GM12874 (cell line): ENCODE results near the gene LHFPL6.

Experiments used
- TF ChIP-seq, protein P1 (sequence below): IDR thresholded peaks from 2 replicates; pipeline ENCODE4 v1.5.1; 2011; ENCODE audit warnings: low read depth, mild to moderate bottlenecking, control low read depth, low read length, moderate library complexity; ENCODE audit not compliant: insufficient read depth

LHFPL6 gene

GRCh38 chr13:39536906-39537305 is 66.1 kb downstream of the LHFPL6 start:
- TF ChIP-seq, protein P1, sequence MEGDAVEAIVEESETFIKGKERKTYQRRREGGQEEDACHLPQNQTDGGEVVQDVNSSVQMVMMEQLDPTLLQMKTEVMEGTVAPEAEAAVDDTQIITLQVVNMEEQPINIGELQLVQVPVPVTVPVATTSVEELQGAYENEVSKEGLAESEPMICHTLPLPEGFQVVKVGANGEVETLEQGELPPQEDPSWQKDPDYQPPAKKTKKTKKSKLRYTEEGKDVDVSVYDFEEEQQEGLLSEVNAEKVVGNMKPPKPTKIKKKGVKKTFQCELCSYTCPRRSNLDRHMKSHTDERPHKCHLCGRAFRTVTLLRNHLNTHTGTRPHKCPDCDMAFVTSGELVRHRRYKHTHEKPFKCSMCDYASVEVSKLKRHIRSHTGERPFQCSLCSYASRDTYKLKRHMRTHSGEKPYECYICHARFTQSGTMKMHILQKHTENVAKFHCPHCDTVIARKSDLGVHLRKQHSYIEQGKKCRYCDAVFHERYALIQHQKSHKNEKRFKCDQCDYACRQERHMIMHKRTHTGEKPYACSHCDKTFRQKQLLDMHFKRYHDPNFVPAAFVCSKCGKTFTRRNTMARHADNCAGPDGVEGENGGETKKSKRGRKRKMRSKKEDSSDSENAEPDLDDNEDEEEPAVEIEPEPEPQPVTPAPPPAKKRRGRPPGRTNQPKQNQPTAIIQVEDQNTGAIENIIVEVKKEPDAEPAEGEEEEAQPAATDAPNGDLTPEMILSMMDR, result no peak

DNA sequence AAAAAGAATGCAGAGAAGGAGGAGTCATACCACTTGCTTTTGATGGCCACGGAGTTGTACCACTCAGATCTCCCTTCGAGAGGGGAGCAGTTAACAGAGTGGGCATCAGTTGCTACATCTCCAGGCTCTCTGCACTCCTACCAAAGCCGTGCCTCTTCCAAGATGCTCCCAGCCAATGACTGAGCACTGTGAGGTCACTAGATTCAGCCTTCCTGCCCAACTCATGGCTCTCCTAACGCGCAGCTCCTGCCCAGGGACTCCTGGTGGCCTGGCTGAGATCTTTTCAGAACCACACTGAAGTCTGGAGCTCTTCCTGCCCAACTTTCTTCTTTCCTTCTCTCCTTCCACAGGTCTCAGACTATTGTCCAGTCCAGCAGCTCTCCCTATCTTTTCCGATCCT is 66.7 kb downstream of the LHFPL6 start:
- TF ChIP-seq, protein P1, result no peak

- TF ChIP-seq, protein P1, result no peak
These were observed 69.3 kb downstream of the LHFPL6 start for GRCh38 chr13:39533651-39534150.

DNA sequence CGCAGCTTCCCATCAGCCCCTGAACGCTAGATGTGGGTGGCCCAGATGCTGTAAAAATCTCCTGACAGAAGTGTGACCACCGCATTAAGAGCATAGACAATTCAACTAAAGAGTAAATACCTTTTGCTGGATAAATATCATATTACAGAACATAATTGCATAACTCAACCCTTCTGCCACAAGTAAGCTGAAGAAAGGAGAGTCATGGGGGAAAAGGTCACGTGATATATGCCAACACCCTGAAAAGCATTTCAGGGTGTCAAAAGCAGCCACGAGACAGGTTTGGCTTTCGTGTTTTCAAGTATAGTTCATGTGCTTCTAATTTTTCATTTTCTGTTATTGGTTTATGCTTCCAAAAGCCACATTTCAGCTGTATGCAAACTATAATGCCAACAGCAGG is 71.3 kb downstream of the LHFPL6 start:
- TF ChIP-seq, protein P1, result no peak

GRCh38 chr13:39530916-39531315 is 72.1 kb downstream of the LHFPL6 start:
- TF ChIP-seq, protein P1, result no peak

DNA sequence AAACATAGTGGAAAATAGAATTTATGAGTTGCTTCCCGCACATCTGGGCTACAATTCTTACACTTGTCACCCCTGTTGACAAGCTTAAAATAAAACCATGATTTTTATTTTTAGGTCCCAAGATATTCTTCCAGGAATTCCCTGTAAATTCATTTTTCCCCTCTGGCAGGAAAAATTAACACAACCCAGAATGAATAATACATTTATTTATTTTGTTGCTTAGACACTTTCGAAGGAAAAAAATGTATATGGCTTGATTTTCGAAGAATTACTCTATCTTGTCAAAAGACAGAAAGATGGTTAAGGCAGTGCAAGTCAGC is 74.4 kb downstream of the LHFPL6 start:
- TF ChIP-seq, protein P1, result no peak

- TF ChIP-seq, protein P1, result no peak
These were observed 74.9 kb downstream of the LHFPL6 start for GRCh38 chr13:39527961-39528660.
